HG03457 (cell line): ENCODE data around the gene COMMD1.
"Not testable (repeated sequence)": the region's sequence is repeated elsewhere in the genome, so short reads cannot be mapped to it uniquely, and the experiment has no call there.

Source experiments
- ATAC-seq: cut with Tn5 transposase; IDR thresholded peaks from one replicate; pipeline ENCODE4 v1.9.1; 2021; ENCODE audit warnings: moderate number of reproducible peaks; ENCODE audit not compliant: unreplicated experiment

COMMD1 gene

DNA sequence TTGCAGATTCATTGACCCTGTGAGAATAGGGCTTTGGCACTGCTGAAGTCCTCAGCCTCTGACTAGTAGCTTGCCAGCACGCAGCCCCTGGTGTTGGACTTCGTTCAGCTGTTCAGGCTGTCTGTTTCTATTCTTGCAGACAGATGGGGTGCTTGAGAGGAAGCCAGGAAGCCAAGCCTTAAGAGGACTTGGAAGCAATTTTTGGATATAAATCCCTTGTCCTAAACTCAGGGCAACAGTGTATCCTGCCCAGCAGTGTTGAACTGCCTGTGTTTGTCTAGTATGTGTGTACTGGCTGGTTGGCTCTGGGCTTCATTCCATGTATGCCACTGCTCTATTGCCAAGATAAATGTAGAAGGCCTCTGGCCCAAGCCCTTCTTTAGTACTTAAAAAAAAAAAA lies 108.6 kb downstream of the COMMD1 start:
- ATAC-seq: no peak

DNA sequence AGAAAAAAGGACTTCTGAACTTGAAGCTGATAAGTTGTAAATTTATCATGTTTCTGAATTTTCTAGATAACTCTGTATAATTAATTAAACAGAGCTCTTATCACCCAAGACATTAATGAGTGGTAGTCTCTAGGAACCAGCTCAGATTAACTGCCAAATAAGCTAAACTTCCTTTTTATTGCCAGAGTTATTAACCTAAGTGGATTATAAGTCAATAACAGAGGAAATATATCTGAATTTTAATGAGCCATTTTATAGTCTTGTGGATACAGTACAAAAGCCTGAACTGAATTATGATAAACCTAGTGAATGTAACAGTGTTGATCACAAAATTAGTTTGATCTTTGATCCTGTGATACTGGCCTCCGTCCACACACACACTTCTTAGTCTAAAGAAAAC lies 111.5 kb downstream of the COMMD1 start:
- ATAC-seq: no peak

DNA sequence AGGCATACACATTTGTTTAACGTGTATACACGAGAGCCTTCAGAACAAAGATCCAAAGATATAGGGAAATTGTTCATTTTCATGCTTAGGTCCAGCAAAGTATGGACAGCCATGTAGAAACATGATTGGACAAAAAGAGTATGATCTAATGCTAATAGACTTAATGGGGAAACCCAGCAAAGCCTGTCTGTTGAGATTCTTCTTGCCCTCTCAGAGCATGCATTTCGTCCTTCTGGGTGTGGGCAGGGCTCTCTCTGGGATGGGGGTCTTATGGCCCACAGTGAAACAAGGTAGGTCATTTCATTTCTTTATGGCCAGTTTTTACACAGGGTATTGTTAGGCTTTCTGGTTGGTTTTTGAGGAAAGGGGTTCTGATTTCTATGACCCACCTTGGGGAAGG lies 124.4 kb downstream of the COMMD1 start:
- ATAC-seq: no peak

DNA sequence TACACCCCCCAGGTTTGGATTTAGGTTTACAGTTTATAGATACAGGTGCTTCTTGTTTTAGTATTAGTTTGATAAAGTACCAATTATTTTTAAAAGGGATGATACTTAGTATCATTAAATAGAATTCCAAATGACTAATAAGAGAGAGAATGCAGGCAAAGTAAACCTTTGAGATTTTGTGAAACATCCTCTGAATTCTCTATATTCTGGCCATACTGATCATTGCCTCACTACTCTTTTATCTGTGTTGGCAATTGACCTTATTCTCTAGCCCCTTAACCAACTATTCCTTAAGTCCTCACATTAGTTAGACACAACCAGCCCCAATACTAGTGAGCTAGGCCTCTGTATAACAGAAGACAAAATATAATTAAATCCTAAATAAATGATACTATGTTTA lies 125.4 kb downstream of the COMMD1 start:
- no peak for ATAC-seq

DNA sequence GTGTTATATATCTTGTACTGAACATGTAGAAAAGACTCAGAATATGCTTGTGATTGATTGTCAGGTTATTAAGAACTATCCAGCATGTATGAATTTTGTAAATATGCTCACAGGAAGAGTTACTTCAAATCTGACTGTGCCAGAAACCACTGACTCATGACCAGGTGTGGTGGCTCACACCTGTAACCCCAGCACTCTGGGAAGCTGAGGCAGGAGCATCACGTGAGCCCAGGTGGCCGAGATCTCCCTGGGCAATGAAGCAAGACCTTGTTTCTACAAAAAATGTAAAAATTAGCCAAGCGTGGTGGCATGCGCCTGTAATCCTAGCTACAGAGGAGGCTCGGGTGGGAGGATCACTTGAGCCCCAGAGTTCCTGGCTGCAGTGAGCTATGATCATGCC lies 126.6 kb downstream of the COMMD1 start:
- ATAC-seq: no peak

DNA sequence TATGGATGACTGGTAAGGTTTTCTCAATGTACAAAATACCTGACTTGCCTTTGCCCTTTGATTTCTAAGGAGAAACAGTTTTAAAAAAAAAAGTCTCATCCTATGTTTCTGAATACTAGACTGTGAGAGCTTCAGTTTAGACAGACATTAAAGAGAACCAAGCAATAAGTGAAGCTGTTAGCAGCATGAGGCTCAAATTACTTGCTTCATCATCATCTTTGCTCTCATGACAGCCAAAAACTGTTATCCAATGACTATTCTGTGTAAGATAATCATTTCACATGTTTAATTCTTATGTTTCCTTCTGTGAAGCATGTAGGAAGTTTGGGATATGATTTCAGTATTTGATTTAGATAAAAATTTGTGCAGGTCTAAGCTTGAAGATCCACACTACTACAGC lies 129.2 kb downstream of the COMMD1 start:
- no peak for ATAC-seq

DNA sequence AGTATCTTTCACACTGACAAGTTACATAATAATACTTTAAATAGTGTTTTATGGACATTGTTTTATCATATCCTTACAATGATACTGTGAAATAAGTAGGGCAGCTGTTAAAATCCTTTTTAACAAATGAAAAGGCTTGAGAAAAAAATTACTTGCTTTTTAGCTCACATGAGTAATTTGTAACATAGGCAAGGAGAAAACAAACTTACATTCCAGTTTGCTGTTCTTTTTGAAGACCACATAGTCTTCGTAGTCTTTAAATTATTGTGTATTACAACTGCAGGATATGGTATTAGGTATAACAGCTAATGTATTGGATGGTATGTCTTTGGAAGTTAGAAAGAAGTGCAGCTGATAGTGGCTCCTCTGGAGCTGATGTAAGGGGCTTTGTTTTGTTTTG lies 130.8 kb downstream of the COMMD1 start:
- no peak for ATAC-seq

DNA sequence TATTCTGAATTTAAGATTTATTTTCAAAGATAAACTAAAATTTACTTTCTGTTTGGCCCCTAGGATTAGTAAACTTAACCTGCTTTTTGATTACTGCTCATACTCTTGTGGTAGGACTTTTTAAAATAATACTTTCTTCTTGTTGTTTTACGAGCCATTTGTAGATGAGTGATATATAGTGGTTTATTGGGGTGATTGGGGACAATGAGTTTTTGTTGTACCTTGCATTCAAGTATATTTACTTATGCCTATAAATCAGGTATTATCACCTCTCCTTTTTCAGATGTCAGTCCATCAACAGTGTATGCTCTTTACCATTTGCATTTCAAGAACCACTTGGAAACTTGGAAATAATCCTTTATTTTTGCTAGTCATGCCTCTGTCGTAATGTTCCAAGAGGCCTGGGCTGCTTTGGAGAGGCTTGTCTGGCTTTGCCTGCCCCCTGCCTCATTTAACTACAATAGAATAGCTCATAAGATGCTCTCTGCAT lies 131.3 kb downstream of the COMMD1 start:
- no peak for ATAC-seq

DNA sequence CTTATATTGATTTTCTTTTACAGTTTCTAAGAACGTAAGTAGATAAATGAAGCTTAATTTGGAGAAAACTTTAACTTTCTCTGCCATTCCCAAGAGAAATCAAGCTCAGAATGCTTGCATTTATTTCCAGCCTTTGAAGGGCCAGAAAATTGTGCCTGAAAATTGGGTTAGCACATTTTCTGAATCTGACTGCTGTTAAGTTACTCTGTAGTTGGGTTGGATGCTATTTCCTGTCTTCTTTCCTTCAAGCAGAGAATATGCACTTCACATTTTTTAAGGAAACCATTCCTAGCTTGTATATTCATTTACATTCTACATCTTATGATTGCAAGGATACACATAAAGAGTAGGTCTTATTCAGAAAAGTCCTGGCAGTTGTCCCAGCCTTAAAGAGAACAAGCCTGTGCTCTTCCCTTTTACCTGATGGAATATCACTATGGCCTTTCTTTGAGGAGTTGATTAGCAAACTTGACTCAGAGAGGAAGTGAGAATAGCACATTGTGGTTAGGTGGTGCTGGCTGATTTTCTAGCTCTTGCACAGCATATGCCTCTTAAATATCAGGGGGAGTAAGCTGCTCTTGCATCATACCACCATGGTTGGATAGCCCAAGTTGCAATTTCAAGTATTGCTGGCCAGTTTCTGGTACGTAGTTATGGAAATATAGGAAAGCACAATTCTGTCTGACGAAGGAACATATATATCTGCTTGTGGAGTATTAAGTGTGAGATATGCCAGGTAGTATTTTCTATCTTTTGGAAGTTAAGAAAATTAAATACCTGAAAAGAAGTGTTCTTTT lies 133.7 kb downstream of the COMMD1 start:
- ATAC-seq: peak; percentile 97

DNA sequence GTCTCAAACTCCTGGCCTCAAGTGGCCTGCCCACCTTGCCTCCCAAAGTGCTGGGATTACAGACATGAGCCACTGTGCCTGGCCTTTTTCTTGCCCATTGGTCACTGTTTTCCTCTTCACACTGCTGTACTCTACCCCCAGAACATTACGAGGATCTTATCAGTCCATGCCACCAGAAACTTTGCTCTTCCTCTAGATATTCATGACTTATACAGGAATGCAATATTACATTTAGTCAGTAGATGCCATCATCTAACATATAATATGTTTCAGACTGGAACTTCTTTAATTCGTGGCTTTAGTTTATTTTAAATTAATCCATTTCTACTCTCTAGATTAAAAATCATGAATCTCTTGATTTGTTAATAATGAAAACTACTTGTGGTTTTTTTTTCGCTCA lies 135.5 kb downstream of the COMMD1 start:
- no peak for ATAC-seq

DNA sequence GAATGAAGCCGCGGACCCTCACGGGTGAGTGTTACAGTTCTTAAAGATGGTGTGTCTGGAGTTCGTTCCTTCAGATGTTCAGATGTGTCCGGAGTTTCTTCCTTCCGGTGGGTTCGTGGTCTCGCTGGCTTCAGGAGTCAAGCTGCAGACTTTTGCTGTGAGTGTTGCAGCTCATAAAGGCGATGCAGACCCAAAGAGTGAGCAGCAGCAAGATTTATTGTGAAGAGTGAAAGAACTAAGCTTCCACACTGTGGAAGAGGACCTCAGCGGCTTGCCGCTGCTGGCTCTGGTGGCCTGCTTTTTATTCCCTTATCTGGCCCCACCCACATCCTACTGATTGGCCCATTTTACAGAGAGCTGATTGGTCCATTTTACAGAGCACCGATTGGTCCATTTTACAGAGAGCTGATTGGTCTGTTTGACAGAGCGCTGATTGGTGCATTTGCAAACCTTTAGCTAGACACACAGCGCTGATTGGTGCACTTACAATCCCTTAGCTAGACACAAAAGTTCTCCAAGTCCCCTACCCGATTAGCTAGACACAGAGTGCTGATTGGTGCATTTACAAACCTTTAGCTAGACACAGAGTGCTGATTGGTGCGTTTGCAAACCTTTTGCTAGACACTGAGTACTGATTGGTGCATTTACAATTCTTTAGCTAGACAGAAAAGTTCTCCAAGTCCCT lies 136.4 kb downstream of the COMMD1 start:
- not testable (repeated sequence) for ATAC-seq

DNA sequence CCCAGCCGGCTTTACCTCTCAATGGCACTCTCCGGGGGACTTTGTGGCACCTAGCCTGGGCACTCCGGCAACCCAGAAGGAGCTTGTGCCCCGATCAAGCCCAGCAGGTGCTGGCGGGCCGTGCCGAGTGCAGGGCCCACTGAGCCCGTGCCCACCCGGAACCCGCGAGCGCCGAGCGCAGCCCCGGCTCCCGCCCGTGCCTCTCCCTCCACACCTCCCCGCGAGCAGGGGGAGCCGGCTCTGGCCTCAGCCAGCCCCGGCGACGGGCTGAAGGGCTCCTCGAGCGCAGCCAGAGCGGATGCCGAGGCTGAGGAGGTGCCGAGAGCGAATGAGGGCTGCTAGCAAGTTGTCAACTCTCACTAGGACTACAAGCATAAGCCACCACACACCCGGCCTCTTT lies 136.9 kb downstream of the COMMD1 start:
- no peak for ATAC-seq

DNA sequence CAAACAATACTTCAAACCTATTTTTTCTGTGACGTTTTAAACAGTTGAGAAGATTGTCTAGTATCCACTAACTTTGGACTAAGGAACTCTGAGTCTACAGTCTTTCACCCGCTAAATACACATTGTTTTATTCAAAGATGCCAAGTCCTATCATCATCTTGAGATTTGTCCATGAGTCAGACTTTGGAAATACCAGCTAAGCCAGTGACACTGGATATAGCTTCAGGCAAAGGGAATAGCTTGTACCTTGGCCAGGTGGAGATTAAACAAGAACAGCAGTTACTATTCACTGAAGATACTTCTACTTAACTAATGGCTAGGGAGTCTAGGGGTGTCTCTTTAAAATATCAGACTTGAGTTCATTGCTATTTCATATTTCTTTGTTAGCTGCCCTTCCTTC lies 137.5 kb downstream of the COMMD1 start:
- no peak for ATAC-seq

DNA sequence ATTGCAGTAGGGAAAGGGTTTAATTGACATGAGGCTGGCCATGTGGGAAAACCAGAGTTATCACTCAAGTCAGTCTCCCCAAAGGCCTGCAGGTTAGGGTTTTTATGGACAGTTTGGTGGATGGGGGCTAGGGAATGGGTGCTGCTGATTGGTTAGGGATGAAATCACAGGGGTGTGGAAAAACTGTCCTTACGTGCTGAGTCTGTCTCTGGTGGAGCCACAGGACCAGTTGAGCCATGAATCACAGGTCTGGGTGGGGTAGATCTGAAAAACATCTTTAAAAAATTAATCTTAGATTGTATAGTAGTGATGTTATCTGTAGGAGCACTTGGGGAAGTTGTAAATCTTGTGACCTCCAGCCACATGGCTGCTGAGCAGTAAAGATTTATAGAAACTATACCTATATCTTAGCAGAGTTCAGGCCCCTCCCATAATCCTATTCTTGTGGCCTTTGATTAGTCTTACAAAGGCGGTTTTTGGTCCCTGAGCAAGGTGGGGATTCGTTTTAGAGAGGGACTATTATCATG lies 139.6 kb downstream of the COMMD1 start:
- ATAC-seq: no peak

DNA sequence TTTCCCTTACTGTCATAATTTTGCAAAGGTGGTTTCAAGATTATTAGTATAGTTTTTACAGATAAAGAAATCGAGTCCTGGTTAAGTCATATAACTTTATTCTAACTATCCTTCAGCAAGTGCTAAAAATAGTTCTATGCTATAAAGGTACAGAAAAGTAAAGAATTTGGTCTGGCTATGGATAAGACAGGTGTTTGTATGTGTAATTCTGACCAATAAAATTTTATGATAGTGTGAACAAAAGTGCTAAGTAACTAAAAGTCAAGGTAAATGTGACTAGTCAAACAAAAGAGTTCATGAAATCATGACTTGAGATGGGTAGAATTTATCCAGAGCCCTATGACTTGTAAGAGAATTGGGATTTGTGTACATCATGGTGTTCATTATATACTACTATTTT lies 140.7 kb downstream of the COMMD1 start:
- no peak for ATAC-seq

DNA sequence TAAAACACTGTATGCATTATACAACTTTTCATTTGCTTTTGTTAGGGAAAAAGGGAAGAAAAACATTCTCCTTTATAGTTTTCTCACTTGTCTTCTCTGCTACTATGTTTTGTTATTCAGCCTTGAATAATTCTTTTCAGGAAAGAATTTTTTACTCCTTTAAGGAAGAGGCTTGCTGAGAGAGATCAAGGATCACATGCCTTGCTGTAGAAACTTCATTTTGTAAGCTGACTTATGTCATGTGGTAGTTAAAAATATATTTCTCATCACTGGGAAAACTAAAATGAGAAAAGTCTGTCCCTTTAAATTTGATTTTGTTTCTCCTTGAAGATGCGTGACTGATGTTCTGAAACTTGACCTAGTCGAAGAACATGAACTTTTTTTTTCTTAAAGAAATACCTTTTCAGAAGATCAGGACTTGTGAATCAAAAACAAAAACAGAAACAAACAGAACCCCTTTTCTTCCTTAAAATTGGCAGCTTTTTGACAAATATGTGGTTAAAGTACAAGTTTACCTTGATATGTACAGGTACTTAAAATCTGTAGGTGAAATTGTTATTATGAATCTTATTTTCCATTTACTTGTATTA lies 145.1 kb downstream of the COMMD1 start:
- no peak for ATAC-seq

DNA sequence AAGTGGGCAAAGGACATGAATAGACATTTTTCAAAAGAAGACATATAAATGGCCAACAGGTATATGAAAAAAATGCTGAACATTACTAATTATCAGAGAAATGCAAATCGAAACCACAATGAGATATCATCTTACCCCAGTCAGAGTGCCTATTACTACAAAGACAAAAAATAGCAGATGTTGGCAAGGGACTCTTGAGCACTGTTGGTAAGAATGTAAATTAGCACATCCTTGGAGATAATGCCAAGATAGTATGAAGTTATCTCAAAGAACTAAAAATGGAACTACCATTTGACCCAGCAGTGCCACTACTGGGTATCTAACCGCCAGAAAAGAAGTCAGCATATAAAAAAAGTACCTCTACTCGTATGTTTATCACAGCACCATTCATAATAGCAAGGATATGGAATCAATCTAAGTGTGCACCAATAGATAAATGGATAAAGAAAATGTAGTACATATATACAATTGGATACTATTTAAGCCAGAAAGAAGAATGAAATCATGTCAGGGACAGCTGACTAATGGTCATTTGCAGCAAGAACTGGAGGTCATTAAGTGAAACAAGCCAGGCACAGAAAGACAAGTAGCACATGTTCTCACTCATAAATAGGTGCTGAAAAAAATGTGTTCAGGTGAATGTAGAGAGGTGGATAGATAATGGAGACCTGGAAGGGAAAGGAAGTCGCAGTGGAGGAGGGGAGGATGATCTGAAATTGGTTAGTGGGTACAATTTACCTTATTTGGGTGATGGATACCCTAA lies 148.7 kb downstream of the COMMD1 start:
- no peak for ATAC-seq

DNA sequence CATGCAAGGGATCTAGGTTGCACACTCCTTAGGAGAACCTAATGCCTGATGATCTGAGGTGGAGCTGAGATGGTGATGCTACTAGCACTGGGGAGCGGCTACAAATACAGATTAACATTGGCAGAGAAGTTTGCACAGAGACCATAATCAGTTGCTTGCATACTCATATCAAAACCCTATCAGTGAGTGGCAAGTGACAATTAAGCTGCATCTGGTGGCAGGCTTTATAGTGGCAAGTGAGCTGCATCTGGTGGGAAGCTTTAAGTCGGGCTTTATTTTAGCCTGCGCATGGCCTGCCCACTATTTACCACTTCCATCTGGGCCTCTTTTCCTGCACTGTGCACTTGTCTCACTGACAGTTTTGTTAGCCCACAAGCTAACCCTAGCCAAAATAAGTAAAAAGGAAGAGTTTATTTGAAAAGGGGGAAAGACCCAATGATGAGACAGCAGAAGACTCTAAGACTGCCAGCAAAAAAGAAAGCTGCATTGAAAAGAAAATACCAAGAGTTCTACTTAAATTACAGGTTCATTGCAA lies 149.5 kb downstream of the COMMD1 start:
- ATAC-seq: no peak

DNA sequence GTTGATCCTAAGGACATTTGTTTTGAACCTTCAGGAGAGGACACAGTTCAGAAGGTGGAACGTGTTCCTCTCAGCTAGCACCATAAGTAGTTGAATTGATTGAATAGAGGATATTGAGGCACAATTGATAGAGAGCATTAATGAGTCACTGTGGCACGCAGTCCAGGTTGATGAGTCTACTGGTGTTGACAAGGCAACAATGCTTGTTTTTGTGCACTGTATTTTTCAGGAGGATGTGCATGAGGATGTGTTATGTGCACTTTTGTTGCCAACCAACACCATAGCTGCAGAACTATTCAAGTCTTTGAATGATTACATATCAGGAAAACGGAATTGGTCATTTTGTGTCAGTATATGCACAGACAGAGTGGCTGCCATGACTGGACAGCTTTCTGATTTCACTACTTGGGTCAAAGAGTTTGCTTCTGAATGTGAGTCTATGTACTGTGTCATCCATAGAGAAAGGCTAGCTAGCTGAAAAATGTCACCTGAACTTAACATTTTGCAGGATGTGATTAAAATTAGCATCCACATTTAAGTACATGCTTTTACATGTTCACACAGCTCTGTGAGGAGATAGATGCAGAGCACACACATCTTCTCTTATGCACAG lies 150.4 kb downstream of the COMMD1 start:
- ATAC-seq: no peak

DNA sequence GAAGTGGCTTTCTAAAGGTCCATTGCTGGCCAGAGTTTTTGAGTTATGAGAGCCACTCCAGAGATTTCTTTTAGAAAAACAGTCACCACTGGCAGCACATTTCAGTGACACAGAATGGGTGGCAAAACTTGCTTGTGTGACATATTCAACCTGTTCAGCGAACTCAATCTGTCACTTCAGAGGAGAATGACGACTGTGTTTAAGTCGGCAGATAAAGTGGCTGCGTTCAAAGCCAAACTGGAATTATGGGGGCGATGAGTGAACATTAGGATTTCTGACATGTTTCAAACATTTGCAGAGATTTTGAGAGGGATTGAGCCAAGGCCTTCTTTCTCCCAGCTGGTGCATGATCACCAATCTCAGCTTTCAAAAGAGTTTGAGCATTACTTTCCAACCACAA lies 150.9 kb downstream of the COMMD1 start:
- no peak for ATAC-seq
